Mucosa of gallbladder (tissue), 1 donor: ENCODE results near the gene ATG13. TPM values are rescaled to one million over a fixed set of nuclear protein-coding genes. Genes with fewer than 3 reads are reported as not detected.
"Not testable (repeated sequence)": the region's sequence is repeated elsewhere in the genome, so short reads cannot be mapped to it uniquely, and the experiment has no call there.

Source experiments
- DNase-seq: peaks from one replicate; pipeline ENCODE4 v3.0.0-alpha.2; 2020; ENCODE audit warnings: low spot score
- total RNA-seq: library from RNA; stranded (reverse); gene quantifications from one replicate; pipeline ENCODE4 v1.2.1, GENCODE V29; 2021
- donor health status: DM: no; HTN: no; CAD: no.

ATG13 gene
- total RNA-seq, result 91.0 TPM

GRCh38 chr11:46617134-46617971 is at the start of gene ATG13, which contains the start of gene HARBI1:
ATG13 (plus strand) TSS chr11:46617553; CDS start chr11:46644292, 26,739 bp downstream.
HARBI1 (minus strand) TSS chr11:46617227; CDS start chr11:46616237, 990 bp downstream.
- peak; percentile 88 for DNase-seq

- DNase-seq, result no peak
These were observed 46.5 kb upstream of the ATG13 start for GRCh38 chr11:46570790-46571398.

GRCh38 chr11:46574656-46575055 is 42.7 kb upstream of the ATG13 start:
- no peak for DNase-seq

- DNase-seq, result no peak
These were observed 40.3 kb upstream of the ATG13 start for GRCh38 chr11:46577058-46577457.

GRCh38 chr11:46582588-46582987 is 34.8 kb upstream of the ATG13 start:
- no peak for DNase-seq

- DNase-seq, result not testable (repeated sequence)
These were observed 33.8 kb upstream of the ATG13 start for GRCh38 chr11:46583513-46583912.

- DNase-seq, result no peak
These were observed 29.2 kb upstream of the ATG13 start for GRCh38 chr11:46588131-46588530.

- no peak for DNase-seq
These were observed 28.4 kb upstream of the ATG13 start for GRCh38 chr11:46588915-46589314.

GRCh38 chr11:46590740-46591605 is 26.4 kb upstream of the ATG13 start:
- DNase-seq, result no peak

GRCh38 chr11:46593550-46594373 is 23.6 kb upstream of the ATG13 start, which contains the start of gene AMBRA1:
AMBRA1 (minus strand) TSS chr11:46594023; CDS start chr11:46548380, 45,643 bp downstream.
- peak; percentile 93 for DNase-seq

- DNase-seq, result no peak
These were observed 23.0 kb upstream of the ATG13 start for GRCh38 chr11:46594374-46594700.

GRCh38 chr11:46594785-46595184 is 22.6 kb upstream of the ATG13 start:
- DNase-seq, result no peak

GRCh38 chr11:46597155-46597554 is 20.2 kb upstream of the ATG13 start:
- no peak for DNase-seq

GRCh38 chr11:46597609-46598219 is 19.6 kb upstream of the ATG13 start:
- DNase-seq, result no peak

- no peak for DNase-seq
These were observed 17.8 kb upstream of the ATG13 start for GRCh38 chr11:46599340-46600193.

GRCh38 chr11:46600194-46600960 is 17.0 kb upstream of the ATG13 start:
- no peak for DNase-seq

- no peak for DNase-seq
These were observed 16.2 kb upstream of the ATG13 start for GRCh38 chr11:46601129-46601528.

- no peak for DNase-seq
These were observed 13.5 kb upstream of the ATG13 start for GRCh38 chr11:46603704-46604308.

- DNase-seq, result no peak
These were observed 12.6 kb upstream of the ATG13 start for GRCh38 chr11:46604796-46605195.
